AG10803 (cell line): ENCODE results near the gene CDKAL1.

Experiments
- DNase-seq: peaks from one replicate; pipeline ENCODE4 v3.0.0; 2010; ENCODE audit warnings: low read depth
- H3K4me3 ChIP-seq: 2 replicates; pipeline ENCODE4 v1.5.1; 2011; ENCODE audit warnings: mild to moderate bottlenecking, low read length, control low read depth
- TF ChIP-seq, protein P1 (sequence below): conservative IDR thresholded peaks from 2 replicates; pipeline ENCODE4 v1.5.1; 2011; ENCODE audit warnings: mild to moderate bottlenecking, low read length, control low read depth, inconsistent platforms

The CDKAL1 gene

GRCh38 chr6:21121636-21122136 lies 587.4 kb downstream of the CDKAL1 start:
- TF ChIP-seq, protein P1, sequence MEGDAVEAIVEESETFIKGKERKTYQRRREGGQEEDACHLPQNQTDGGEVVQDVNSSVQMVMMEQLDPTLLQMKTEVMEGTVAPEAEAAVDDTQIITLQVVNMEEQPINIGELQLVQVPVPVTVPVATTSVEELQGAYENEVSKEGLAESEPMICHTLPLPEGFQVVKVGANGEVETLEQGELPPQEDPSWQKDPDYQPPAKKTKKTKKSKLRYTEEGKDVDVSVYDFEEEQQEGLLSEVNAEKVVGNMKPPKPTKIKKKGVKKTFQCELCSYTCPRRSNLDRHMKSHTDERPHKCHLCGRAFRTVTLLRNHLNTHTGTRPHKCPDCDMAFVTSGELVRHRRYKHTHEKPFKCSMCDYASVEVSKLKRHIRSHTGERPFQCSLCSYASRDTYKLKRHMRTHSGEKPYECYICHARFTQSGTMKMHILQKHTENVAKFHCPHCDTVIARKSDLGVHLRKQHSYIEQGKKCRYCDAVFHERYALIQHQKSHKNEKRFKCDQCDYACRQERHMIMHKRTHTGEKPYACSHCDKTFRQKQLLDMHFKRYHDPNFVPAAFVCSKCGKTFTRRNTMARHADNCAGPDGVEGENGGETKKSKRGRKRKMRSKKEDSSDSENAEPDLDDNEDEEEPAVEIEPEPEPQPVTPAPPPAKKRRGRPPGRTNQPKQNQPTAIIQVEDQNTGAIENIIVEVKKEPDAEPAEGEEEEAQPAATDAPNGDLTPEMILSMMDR: no peak
- no peak overlapping the region for H3K4me3 ChIP-seq
- no peak for DNase-seq

DNA sequence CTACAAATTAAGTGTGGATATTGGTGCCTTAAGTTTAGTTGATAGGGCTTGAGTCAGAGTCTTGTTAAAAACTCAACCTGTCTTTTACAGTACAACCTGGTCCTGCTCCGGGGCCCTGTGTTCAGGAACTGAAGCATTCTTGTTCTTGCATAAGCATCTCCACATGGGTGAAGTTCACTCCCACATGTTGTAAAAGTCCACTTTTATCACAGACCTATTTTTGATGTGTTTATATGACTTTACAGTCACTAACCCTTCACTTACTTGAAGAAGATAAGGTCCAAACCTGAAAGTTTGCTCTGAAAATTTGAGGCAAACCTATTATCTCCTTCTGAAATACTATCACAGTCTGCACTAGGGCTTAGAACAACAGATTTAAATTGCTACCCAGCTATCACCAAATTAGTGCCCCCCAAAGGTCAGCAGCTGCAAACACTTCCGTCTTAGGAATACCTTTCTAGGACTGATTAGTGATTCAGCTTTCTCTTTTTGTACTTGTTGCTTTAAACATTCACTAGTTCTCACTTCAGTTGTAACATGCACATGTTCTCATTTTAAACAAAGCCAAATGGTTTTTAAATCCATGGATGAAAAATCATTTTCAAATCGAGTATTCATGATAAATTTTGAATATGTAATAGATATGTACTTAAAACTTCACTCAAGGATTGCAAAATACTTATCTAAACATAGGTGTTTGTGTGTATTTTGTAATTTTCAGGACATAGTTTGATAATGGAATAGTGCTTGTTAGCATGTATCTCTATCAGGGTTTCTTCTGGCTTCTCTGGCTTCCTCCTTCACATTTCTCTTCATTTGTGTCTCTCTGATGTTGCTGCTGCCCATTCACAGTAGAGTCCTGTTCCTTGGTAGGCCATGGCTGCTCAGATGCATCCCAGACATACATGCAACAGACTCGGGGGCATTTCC lies 589.5 kb downstream of the CDKAL1 start:
- no peak for DNase-seq
- TF ChIP-seq, protein P1: no peak
- H3K4me3 ChIP-seq: no peak overlapping the region

GRCh38 chr6:21128601-21129000 lies 594.3 kb downstream of the CDKAL1 start:
- TF ChIP-seq, protein P1: no peak
- DNase-seq: no peak
- no peak overlapping the region for H3K4me3 ChIP-seq

DNA sequence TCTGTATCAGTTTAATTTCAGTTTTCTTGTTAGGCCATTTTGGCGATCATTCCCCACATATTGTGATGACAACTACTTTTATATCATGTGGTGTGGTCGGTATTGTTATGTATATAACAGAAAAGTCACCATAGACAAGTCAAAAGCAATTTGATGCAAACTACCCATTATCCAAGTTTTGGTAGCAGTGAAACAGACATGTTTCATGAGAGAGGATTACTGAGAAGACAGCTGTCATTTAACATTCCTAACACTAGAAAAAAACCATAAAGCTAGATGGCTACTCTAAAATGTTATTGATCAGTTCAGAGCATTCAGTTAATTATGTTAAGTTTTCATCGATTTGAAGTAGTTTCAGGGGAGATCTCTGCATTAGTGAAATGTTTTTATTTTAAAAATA lies 597.1 kb downstream of the CDKAL1 start:
- DNase-seq: no peak
- no peak overlapping the region for H3K4me3 ChIP-seq
- TF ChIP-seq, protein P1: no peak; the same call in 1 of the 2 replicates

GRCh38 chr6:21132446-21132845 lies 598.2 kb downstream of the CDKAL1 start:
- no peak for DNase-seq
- H3K4me3 ChIP-seq: no peak overlapping the region
- TF ChIP-seq, protein P1: no peak

GRCh38 chr6:21132856-21133838 lies 598.9 kb downstream of the CDKAL1 start:
- no peak overlapping the region for H3K4me3 ChIP-seq
- TF ChIP-seq, protein P1: no peak
- no peak for DNase-seq
